ENCODE data around the gene POU3F3.
A peak's percentile ranks its signal among the peaks of the same experiment; 100 is the strongest.

The POU3F3 gene

DNA sequence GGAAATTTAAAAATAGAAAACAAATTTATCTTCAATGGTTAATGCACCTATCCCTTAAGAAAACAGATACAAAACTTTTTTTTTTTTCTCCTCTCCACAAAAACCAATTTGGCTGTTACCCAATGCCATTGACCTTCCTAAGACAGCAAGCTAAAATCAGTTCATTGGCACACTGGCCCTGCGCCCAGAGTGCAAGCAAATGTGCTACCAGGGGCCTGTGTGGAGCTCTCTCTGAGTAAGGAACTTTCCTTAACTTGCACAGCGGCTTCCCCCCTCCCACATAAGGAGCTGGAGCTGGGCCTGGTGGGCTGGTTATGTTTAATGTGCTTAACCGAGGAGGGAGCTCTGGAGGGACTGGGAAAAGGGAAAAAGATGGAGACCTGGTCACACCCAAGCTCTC, 17.6 kb upstream of the POU3F3 start:
- Histone ChIP-seq H3K4me1 (ENCODE audit: control insufficient read depth, insufficient read depth, low read length) (no peaks in the 10 kb centered on the region), H3K4me3 (ENCODE audit: low read depth, low read length) (no peak overlapping the region), H3K27ac (ENCODE audit: low read depth, low read length) (no peak overlapping the region), H3K36me3 (ENCODE audit: control insufficient read depth, insufficient read depth, low read length) (no peaks in the 10 kb centered on the region), H3K9me3 (ENCODE audit: control insufficient read depth, insufficient read depth, low read length) (no peaks in the 10 kb centered on the region), H3K27me3 (ENCODE audit: control insufficient read depth, insufficient read depth, low read length) (peaks cover 13% of the 10 kb centered on the region), H3K9ac (ENCODE audit: low read depth, low read length) (no peak overlapping the region)

DNA sequence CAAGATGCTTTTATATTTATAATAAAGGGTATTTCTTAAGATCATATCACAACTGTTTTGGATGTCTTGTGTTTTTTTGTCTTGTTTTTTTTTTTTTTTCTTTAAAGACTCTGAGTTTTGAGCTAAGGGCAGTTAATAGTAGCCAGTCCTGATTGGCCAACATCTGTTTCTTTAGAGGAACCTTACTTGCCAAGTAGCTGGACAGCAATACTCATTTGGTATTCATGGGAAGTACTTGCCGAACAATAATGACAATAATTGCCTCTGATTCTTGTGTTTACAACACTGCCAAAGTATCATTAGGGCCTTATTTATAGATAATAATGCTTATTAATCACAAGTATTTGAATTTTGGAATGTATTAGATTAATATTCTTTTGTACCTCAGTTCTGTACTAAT, 17.1 kb upstream of the POU3F3 start:
- Histone ChIP-seq H3K4me3 (ENCODE audit: low read depth, low read length) (no peak overlapping the region), H3K4me1 (ENCODE audit: control insufficient read depth, insufficient read depth, low read length) (peaks cover under 1% of the 10 kb centered on the region; the same call in 1 of the 2 replicates), H3K9me3 (ENCODE audit: control insufficient read depth, insufficient read depth, low read length) (no peaks in the 10 kb centered on the region), H3K27ac (ENCODE audit: low read depth, low read length) (no peak overlapping the region), H3K9ac (ENCODE audit: low read depth, low read length) (no peak overlapping the region), H3K27me3 (ENCODE audit: control insufficient read depth, insufficient read depth, low read length) (peaks cover 19% of the 10 kb centered on the region), H3K36me3 (ENCODE audit: control insufficient read depth, insufficient read depth, low read length) (no peaks in the 10 kb centered on the region)

DNA sequence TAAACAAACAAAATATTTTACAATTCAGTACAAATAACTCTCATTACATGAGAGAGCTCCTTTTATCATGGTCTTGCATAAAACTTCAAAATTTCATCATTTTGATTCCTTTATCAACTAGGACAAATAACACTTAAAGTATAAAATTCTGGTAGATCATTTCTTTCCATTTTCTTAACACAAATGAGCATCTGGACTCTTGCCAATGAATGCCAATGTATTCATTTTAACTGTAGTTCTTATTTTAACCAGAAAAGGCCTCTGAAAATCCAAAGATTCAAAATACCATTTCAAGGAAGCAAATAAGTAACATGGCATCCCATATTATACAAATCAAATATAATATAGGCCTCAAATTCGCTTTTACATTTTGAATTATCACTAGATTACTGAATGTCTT, 13.8 kb upstream of the POU3F3 start:
- Histone ChIP-seq H3K27ac (ENCODE audit: low read depth, low read length) (no peak overlapping the region), H3K27me3 (ENCODE audit: control insufficient read depth, insufficient read depth, low read length) (peaks cover 52% of the 10 kb centered on the region), H3K9me3 (ENCODE audit: control insufficient read depth, insufficient read depth, low read length) (no peaks in the 10 kb centered on the region), H3K4me3 (ENCODE audit: low read depth, low read length) (no peak overlapping the region), H3K9ac (ENCODE audit: low read depth, low read length) (no peak overlapping the region), H3K4me1 (ENCODE audit: control insufficient read depth, insufficient read depth, low read length) (peaks cover 6% of the 10 kb centered on the region), H3K36me3 (ENCODE audit: control insufficient read depth, insufficient read depth, low read length) (no peaks in the 10 kb centered on the region)

DNA sequence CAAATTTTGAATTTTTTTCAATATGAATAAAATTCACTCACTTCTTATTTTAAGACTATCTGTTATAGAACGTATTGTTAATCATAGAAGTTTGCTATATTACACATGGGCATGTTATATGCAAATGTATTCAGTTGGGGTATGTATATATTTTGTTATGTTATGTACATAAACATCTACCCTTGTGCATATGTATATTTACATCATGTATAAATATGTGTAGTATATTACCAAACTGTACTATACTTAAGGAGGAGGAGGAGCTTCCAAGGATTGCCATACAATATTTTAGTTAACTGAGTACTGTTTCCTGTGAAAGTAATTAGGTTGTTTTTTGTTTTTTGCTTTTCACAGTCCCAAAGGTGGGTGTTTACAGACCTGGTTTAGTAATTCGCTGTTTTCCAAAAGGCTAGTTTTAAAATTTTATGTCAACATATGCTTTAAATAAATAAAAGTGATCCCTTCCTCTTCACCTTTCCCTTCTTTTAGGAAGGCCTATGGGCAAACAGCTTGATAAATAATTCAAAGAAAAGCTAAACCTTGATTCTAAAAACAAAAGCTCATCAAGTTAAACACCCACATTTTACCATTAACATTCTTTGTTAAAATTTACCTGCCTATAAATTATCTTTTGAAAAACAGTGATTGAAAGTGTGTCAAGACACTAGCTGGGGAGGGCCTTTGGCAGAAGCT, 12.9 kb upstream of the POU3F3 start:
- H3K27ac ChIP-seq (ENCODE audit: low read depth, low read length): no peak overlapping the region
- H3K4me1 ChIP-seq (ENCODE audit: control insufficient read depth, insufficient read depth, low read length): peaks cover 15% of the 10 kb centered on the region
- no peak overlapping the region for H3K9ac ChIP-seq (ENCODE audit: low read depth, low read length)
- H3K36me3 ChIP-seq (ENCODE audit: control insufficient read depth, insufficient read depth, low read length): no peaks in the 10 kb centered on the region
- H3K9me3 ChIP-seq (ENCODE audit: control insufficient read depth, insufficient read depth, low read length): no peaks in the 10 kb centered on the region
- peaks cover 61% of the 10 kb centered on the region for H3K27me3 ChIP-seq (ENCODE audit: control insufficient read depth, insufficient read depth, low read length)
- H3K4me3 ChIP-seq (ENCODE audit: low read depth, low read length): no peak overlapping the region

DNA sequence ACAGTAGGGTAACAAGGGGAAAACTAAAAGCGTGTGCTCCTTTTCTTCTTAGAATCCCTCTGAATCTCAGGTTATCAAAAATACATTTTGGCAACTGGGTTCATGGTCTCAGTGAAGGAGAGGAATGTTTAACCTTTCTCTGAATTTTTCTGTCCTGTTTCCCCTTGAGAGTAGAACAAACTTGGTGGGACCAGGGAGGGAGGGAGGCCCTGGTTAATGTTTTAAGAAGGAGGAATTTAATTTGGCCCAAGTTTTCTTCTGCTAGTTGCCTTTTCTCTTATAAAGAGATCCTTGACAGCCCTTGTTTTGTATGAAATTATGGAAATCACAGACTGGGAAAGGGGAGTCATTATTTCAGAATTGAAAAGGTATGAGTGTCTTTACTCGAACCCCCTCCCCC, 12.2 kb upstream of the POU3F3 start:
- H3K9ac ChIP-seq (ENCODE audit: low read depth, low read length): no peak overlapping the region
- H3K4me3 ChIP-seq (ENCODE audit: low read depth, low read length): peak overlapping the region; percentile 66; the same call in 1 of the 2 replicates
- H3K27me3 ChIP-seq (ENCODE audit: control insufficient read depth, insufficient read depth, low read length): peaks cover 68% of the 10 kb centered on the region
- no peaks in the 10 kb centered on the region for H3K9me3 ChIP-seq (ENCODE audit: control insufficient read depth, insufficient read depth, low read length)
- peaks cover 22% of the 10 kb centered on the region for H3K4me1 ChIP-seq (ENCODE audit: control insufficient read depth, insufficient read depth, low read length)
- H3K27ac ChIP-seq (ENCODE audit: low read depth, low read length): no peak overlapping the region
- no peaks in the 10 kb centered on the region for H3K36me3 ChIP-seq (ENCODE audit: control insufficient read depth, insufficient read depth, low read length)

DNA sequence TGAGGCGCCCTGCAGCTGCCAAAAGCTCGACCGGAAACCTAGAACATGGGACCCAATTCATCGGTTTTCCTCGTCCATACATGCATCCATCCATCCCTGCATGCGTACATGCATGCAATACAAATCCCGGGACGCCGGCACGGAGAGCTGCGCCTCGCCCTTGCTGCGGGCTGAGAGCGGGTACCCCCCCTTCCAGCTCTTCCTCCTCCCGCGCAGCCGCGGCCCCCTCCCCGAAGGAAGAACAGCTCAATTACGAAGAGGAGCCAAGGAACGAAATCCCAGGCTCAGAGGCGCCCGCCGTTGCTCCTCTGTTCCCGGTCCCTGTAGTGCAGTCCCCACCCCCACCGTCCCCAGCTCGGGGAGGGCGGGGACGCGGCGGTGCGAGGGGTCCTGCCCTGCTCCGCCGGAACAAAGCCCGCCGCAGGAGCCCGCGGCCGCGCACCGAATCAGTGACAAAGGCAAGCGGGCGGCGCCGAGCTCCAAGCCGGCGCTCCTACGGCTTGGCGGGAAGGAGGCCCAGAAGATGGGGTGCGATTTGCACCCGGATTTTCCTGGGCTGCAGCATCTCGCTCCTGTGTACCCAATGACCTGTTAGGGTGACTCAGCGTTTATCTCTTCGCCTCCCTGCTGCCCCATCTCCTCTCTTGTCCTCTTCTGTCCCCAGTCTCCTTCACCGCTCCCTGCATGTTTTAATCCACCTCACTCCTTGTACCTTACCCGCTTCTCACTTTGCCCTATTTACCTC, 8.9 kb upstream of the POU3F3 start:
- H3K27ac ChIP-seq (ENCODE audit: low read depth, low read length): no peak overlapping the region
- no peaks in the 10 kb centered on the region for H3K9me3 ChIP-seq (ENCODE audit: control insufficient read depth, insufficient read depth, low read length)
- H3K4me1 ChIP-seq (ENCODE audit: control insufficient read depth, insufficient read depth, low read length): peaks cover 48% of the 10 kb centered on the region
- H3K9ac ChIP-seq (ENCODE audit: low read depth, low read length): peak overlapping the region; percentile 36; the same call in 1 of the 2 replicates
- H3K4me3 ChIP-seq (ENCODE audit: low read depth, low read length): peak overlapping the region; percentile 66
- no peaks in the 10 kb centered on the region for H3K36me3 ChIP-seq (ENCODE audit: control insufficient read depth, insufficient read depth, low read length)
- peaks cover 100% of the 10 kb centered on the region for H3K27me3 ChIP-seq (ENCODE audit: control insufficient read depth, insufficient read depth, low read length)

DNA sequence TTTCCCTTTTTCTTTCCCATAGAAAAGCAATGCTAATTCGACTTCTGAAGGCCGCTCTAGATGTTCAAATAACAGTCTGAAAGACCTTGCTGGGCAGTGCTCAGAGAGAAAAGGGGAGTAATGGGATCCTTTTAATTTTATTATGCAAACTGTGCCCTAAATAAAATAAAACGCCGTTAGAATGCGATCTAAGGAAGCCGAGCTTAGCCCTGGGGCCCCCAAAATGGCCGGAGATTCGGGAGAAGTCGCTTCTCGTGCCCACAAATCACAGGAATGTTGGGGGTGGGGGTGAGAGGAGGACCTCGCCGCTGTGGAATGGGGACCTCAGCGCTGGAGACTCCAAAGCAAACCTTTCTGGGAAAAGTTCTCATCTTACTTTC, 8.4 kb upstream of the POU3F3 start:
- no peak overlapping the region for H3K27ac ChIP-seq (ENCODE audit: low read depth, low read length)
- peak overlapping the region; percentile 36; the same call in 1 of the 2 replicates for H3K9ac ChIP-seq (ENCODE audit: low read depth, low read length)
- peaks cover 100% of the 10 kb centered on the region for H3K27me3 ChIP-seq (ENCODE audit: control insufficient read depth, insufficient read depth, low read length)
- peaks cover 53% of the 10 kb centered on the region for H3K4me1 ChIP-seq (ENCODE audit: control insufficient read depth, insufficient read depth, low read length)
- H3K36me3 ChIP-seq (ENCODE audit: control insufficient read depth, insufficient read depth, low read length): no peaks in the 10 kb centered on the region
- H3K4me3 ChIP-seq (ENCODE audit: low read depth, low read length): peak overlapping the region; percentile 66
- H3K9me3 ChIP-seq (ENCODE audit: control insufficient read depth, insufficient read depth, low read length): no peaks in the 10 kb centered on the region

DNA sequence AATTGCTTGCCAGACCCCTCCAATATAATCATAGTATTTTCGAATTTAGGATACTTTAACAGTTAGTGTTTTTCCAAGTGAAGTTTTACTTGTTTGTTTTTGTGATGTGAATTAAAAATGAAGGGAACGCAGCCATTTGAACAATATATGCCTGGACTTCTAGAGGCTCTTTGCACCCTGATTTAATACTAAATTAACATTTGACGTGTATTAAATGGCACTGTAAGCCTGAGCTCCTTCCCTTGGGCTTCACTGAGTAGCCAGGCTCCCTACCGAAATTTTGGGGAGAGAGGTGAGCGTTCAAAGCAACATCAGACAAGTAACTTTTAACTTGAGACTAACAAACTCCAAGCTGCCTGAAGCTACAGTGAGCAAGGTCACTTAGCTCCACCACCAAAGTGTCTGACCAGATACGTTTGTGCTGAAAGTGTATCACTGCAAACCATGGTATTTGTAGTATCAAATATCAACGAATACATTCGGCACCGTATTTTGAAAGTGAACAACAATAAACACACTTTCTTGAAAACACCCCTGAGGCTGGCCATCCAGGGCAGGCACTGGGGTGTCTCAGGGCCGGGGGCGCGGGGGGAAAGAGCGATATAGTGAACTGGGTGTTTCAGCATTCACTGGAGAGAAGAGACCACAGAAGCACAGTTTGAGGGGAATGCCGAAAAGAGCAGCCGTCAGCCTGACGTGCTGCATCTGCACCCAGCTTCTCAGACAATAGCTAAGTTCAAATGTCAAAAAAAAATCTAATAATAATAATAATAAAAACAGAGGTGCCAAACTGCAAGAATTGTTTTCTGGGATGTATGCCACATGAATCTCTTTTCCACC, 7.7 kb upstream of the POU3F3 start:
- H3K4me3 ChIP-seq (ENCODE audit: low read depth, low read length): peak overlapping the region; percentile 66; the same call in 1 of the 2 replicates
- peaks cover 60% of the 10 kb centered on the region for H3K4me1 ChIP-seq (ENCODE audit: control insufficient read depth, insufficient read depth, low read length)
- no peak overlapping the region for H3K9ac ChIP-seq (ENCODE audit: low read depth, low read length)
- peaks cover 100% of the 10 kb centered on the region for H3K27me3 ChIP-seq (ENCODE audit: control insufficient read depth, insufficient read depth, low read length)
- no peaks in the 10 kb centered on the region for H3K9me3 ChIP-seq (ENCODE audit: control insufficient read depth, insufficient read depth, low read length)
- no peaks in the 10 kb centered on the region for H3K36me3 ChIP-seq (ENCODE audit: control insufficient read depth, insufficient read depth, low read length)
- no peak overlapping the region for H3K27ac ChIP-seq (ENCODE audit: low read depth, low read length)

DNA sequence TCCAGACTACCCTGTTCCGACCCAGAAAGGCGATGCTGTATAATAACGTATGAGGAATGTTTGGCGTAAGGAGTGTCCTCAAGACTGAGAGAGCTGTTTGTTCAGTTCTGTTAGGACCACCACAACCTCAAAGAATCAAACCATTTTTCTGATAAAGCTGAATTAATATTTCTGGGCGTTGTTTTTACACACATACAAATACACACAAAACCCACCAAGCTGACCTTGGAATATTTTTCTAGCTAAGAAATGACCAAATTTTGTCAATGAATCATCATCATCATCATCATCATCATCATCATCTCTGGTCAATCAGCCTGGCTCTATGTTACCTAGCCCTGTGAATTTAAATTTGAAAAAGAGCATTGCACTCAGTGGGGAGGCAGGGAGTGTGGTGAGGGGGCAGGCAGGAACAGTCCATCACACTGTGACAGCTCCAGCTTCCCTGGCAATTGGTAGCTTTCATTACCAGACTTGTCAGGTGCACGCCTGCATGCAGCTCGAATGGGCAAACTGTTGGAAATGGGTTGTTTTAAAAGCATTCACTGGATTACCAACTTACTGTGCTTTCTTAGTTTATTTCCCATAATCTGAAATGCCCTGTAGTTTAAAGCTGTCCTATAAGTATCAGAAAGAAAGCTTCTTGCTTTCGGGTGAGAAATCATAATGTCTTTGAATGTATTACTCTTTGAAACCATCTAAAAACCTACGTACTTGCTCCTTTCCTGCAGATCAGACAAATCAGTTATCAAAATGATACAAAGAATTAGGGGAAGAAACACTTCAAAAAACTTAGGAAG, 6.9 kb upstream of the POU3F3 start:
- no peaks in the 10 kb centered on the region for H3K36me3 ChIP-seq (ENCODE audit: control insufficient read depth, insufficient read depth, low read length)
- no peaks in the 10 kb centered on the region for H3K9me3 ChIP-seq (ENCODE audit: control insufficient read depth, insufficient read depth, low read length)
- H3K9ac ChIP-seq (ENCODE audit: low read depth, low read length): no peak overlapping the region
- H3K27ac ChIP-seq (ENCODE audit: low read depth, low read length): no peak overlapping the region
- H3K27me3 ChIP-seq (ENCODE audit: control insufficient read depth, insufficient read depth, low read length): peaks cover 100% of the 10 kb centered on the region
- no peak overlapping the region for H3K4me3 ChIP-seq (ENCODE audit: low read depth, low read length)
- peaks cover 66% of the 10 kb centered on the region for H3K4me1 ChIP-seq (ENCODE audit: control insufficient read depth, insufficient read depth, low read length)

DNA sequence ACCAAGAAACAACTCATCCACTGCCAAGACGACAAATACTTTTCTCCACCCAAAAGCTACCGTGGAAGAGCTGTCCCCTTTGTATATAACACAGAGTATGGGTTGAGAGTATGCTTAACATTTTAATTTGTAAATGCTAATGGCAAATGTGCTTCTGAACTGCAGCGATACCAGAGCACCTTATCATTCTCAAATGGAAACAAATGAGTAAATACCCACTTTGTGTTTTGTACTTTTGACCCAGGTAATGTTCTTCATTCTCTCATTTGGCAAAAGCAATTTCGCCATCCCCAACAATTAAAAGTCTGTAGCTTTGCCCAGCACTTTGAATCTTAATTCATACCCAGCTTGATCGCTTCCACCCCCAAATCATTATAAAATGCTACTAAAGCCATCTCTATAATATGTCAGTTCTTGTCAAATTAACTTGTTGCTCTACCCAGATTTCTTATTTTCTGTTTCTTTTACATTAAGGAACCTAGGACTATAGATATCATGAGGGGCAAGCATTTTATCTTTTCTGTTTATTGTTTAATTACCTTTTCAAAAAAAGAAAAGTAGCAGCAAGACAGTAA, 6.2 kb upstream of the POU3F3 start:
- no peaks in the 10 kb centered on the region for H3K9me3 ChIP-seq (ENCODE audit: control insufficient read depth, insufficient read depth, low read length)

More for the DNA sequence above, 6.2 kb upstream of the POU3F3 start:
- H3K27ac ChIP-seq (ENCODE audit: low read depth, low read length): no peak overlapping the region
- H3K27me3 ChIP-seq (ENCODE audit: control insufficient read depth, insufficient read depth, low read length): peaks cover 99% of the 10 kb centered on the region
- no peaks in the 10 kb centered on the region for H3K36me3 ChIP-seq (ENCODE audit: control insufficient read depth, insufficient read depth, low read length)
- H3K4me3 ChIP-seq (ENCODE audit: low read depth, low read length): no peak overlapping the region
- no peak overlapping the region for H3K9ac ChIP-seq (ENCODE audit: low read depth, low read length)
- H3K4me1 ChIP-seq (ENCODE audit: control insufficient read depth, insufficient read depth, low read length): peaks cover 66% of the 10 kb centered on the region
